HG03135 (cell line): ENCODE data around the gene HLA-DRB1.
"Not testable (repeated sequence)": the region's sequence is repeated elsewhere in the genome, so short reads cannot be mapped to it uniquely, and the experiment has no call there.

Experiments
- ATAC-seq: cut with Tn5 transposase; IDR thresholded peaks from one replicate; pipeline ENCODE4 v1.9.1; 2021; ENCODE audit warnings: mild to moderate bottlenecking, moderate library complexity; ENCODE audit not compliant: unreplicated experiment

HLA-DRB1 gene

GRCh38 chr6:32565511-32565910, 24.1 kb downstream of the HLA-DRB1 start:
- ATAC-seq = no peak

GRCh38 chr6:32562940-32563339, 26.7 kb downstream of the HLA-DRB1 start:
- no peak for ATAC-seq

GRCh38 chr6:32559747-32560146, 29.9 kb downstream of the HLA-DRB1 start:
- no peak for ATAC-seq

GRCh38 chr6:32558426-32559057, 31.1 kb downstream of the HLA-DRB1 start:
- no peak for ATAC-seq

GRCh38 chr6:32554116-32554965, 35.3 kb downstream of the HLA-DRB1 start:
- no peak for ATAC-seq

GRCh38 chr6:32553037-32553742, 36.5 kb downstream of the HLA-DRB1 start:
- no peak for ATAC-seq

GRCh38 chr6:32551410-32551809, 38.2 kb downstream of the HLA-DRB1 start:
- ATAC-seq = no peak

- ATAC-seq = no peak
Measured at GRCh38 chr6:32539839-32540238, 49.8 kb downstream of the HLA-DRB1 start.

- not testable (repeated sequence) for ATAC-seq
Measured at GRCh38 chr6:32530431-32530793, 59.2 kb downstream of the HLA-DRB1 start.

- ATAC-seq = peak; percentile 79
Measured at GRCh38 chr6:32529697-32530430, 59.8 kb downstream of the HLA-DRB1 start, which contains the start of gene HLA-DRB5. TSS of gene HLA-DRB5 (minus strand) at chr6:32530287. CDS start at chr6:32530224, 63 bp downstream.
